Keratinocyte (primary cell): Measurements from ENCODE around the gene BAZ2B. TPM values are rescaled to one million over a fixed set of nuclear protein-coding genes. Genes with fewer than 3 reads are reported as not detected.
A peak's percentile ranks its signal among the peaks of the same experiment; 100 is the strongest.

Source experiments
- DNase-seq: peaks from one replicate; pipeline ENCODE4 v3.0.0-alpha.2; 2011; ENCODE audit warnings: low read depth, missing footprints, low spot score
- FAIRE-seq: peaks from 2 replicates; lab custom pipeline; 2011; peaks lifted over from hg19 to GRCh38; lab: Jason Lieb, UNC
- H2AFZ ChIP-seq: 2 replicates; pipeline ENCODE4 v1.6.0; 2012; ENCODE audit warnings: low read length, control low read depth, inconsistent platforms; ENCODE audit not compliant: control insufficient read depth
- H3K27ac ChIP-seq: 2 replicates; pipeline ENCODE4 v1.5.1; 2011; ENCODE audit warnings: low read length; ENCODE audit not compliant: control insufficient read depth, insufficient read depth
- H3K27me3 ChIP-seq: 3 replicates; pipeline ENCODE4 v1.6.0; 2011; ENCODE audit warnings: low read length; ENCODE audit not compliant: control insufficient read depth, insufficient read depth; ENCODE audit errors: extremely low read depth
- H3K36me3 ChIP-seq, 2 experiments: 2 replicates in 1 of 2; 3 replicates in 1 of 2; pipeline ENCODE4 v1.5.1; 2011; ENCODE audit warnings: low read length in 2 of 2, mild to moderate bottlenecking in 1 of 2; ENCODE audit not compliant: control insufficient read depth in 2 of 2, insufficient read depth in 2 of 2; ENCODE audit errors: extremely low read depth in 1 of 2
- H3K4me1 ChIP-seq: 3 replicates; pipeline ENCODE4 v1.5.1; 2011; ENCODE audit warnings: low read length; ENCODE audit not compliant: control insufficient read depth, insufficient read depth; ENCODE audit errors: extremely low read depth
- H3K4me2 ChIP-seq: 3 replicates; pipeline ENCODE4 v1.6.0; 2011; ENCODE audit warnings: low read depth, low read length; ENCODE audit not compliant: control insufficient read depth, insufficient read depth; ENCODE audit errors: extremely low read depth
- H3K4me3 ChIP-seq, 3 experiments: fragments of 200-600 bp in 1 of 3; sonication (generic) in 1 of 3; 2 replicates in 2 of 3; 3 replicates in 1 of 3; pipeline ENCODE4 v1.5.1; 2011 to 2016; ENCODE audit warnings: low read length in 3 of 3, mild to moderate bottlenecking in 3 of 3, control low read depth in 2 of 3, inconsistent platforms in 1 of 3, low read depth in 1 of 3, mixed read lengths in 1 of 3, mixed run types in 1 of 3, moderate library complexity in 1 of 3; ENCODE audit not compliant: control insufficient read depth in 2 of 3, insufficient read depth in 2 of 3; ENCODE audit errors: extremely low read depth in 1 of 3
- H3K79me2 ChIP-seq: 2 replicates; pipeline ENCODE4 v1.6.0; 2012; ENCODE audit warnings: low read length; ENCODE audit not compliant: control insufficient read depth, insufficient read depth
- H3K9ac ChIP-seq: 3 replicates; pipeline ENCODE4 v1.6.0; 2011; ENCODE audit warnings: low read length; ENCODE audit not compliant: control insufficient read depth, insufficient read depth; ENCODE audit errors: extremely low read depth
- H3K9me1 ChIP-seq: 3 replicates; pipeline ENCODE4 v1.6.0; 2011; ENCODE audit warnings: low read length; ENCODE audit not compliant: control insufficient read depth, insufficient read depth; ENCODE audit errors: extremely low read depth
- H3K9me3 ChIP-seq: 2 replicates; pipeline ENCODE4 v1.5.1; 2012; ENCODE audit warnings: low read depth, low read length; ENCODE audit not compliant: control insufficient read depth
- H4K20me1 ChIP-seq: 3 replicates; pipeline ENCODE4 v1.6.0; 2011; ENCODE audit warnings: low read length; ENCODE audit not compliant: control insufficient read depth, insufficient read depth; ENCODE audit errors: extremely low read depth
- CTCF ChIP-seq, 3 experiments: IDR thresholded peaks in 1 of 3; conservative IDR thresholded peaks in 1 of 3; optimal IDR thresholded peaks in 1 of 3; 2 replicates in 2 of 3; 3 replicates in 1 of 3; pipeline versions ENCODE3 to v1.5.1; 2011; ENCODE audit warnings: low read length in 3 of 3, mild to moderate bottlenecking in 3 of 3, moderate library complexity in 2 of 3, control low read depth in 1 of 3, inconsistent platforms in 1 of 3; ENCODE audit not compliant: insufficient read depth in 2 of 3; ENCODE audit errors: extremely low read depth in 1 of 3
- EZH2 ChIP-seq: IDR thresholded peaks from one replicate; pipeline ENCODE4 v1.6.1; 2012; ENCODE audit warnings: inconsistent platforms, mild to moderate bottlenecking, low read length, moderate library complexity
- dilution Hi-C: fragments of 300-500 bp; cut with MboI; formaldehyde crosslinking; loops from one replicate; pipeline ENCODE4 v1.7.0; 2020; ENCODE audit warnings: low sequenced_read_pairs; ENCODE audit not compliant: extremely low pct_ligation_motif_present
- polyA plus RNA-seq, 5 experiments: library from polyadenylated mRNA; depleted of rRNA in 3 of 5; stranded (reverse) in 3 of 5; stranded (forward) in 1 of 5; unstranded in 1 of 5; fragments of >200 nt; gene quantifications; 1 replicate in 1 of 5; 2 replicates in 3 of 5; 3 replicates in 1 of 5; pipeline versions ENCODE4 v1.2.1 to v1.2.3, GENCODE V29; 2011 to 2012; ENCODE audit warnings: missing spikeins in 2 of 5, low read depth in 1 of 5, low replicate concordance in 1 of 5

BAZ2B gene
- polyA plus RNA-seq, 1 donor (not counting 4 experiments of a cell fraction or from before 2014, with no cell fraction given): 27.0 TPM

- no peaks in the 10 kb centered on the region for H3K36me3 ChIP-seq
- no peaks in the 10 kb centered on the region for H3K9me3 ChIP-seq
- DNase-seq: no peak
- H3K9ac ChIP-seq: no peak overlapping the region
- dilution Hi-C loops: no loop called here
- H4K20me1 ChIP-seq: no peaks in the 10 kb centered on the region
- no peak overlapping the region for H3K27ac ChIP-seq
- no peaks in the 10 kb centered on the region for H3K79me2 ChIP-seq
- H2AFZ ChIP-seq: no peak overlapping the region
- no peak for FAIRE-seq
- H3K27me3 ChIP-seq: no peaks in the 10 kb centered on the region
- no peak overlapping the region for H3K4me2 ChIP-seq
- no peak for TF ChIP-seq EZH2
- TF ChIP-seq CTCF (optimal IDR thresholded peaks at IDR 0.05 in 1 of 3, IDR thresholded peaks at IDR 0.05 in 1 of 3, conservative IDR thresholded peaks at IDR 0.05 in 1 of 3; ENCODE audit: extremely low read depth in 1 of 3, insufficient read depth in 2 of 3, low read length in 3 of 3): no peak
- H3K9me1 ChIP-seq: no peaks in the 10 kb centered on the region
- no peak overlapping the region for H3K4me3 ChIP-seq
- no peaks in the 10 kb centered on the region for H3K4me1 ChIP-seq
Observed at GRCh38 chr2:159526433-159526832, 89.9 kb downstream of the BAZ2B start.

- Histone ChIP-seq H3K9me3 (no peaks in the 10 kb centered on the region), H3K4me1 (no peaks in the 10 kb centered on the region), H3K79me2 (no peaks in the 10 kb centered on the region), H2AFZ (no peak overlapping the region), H4K20me1 (no peaks in the 10 kb centered on the region), H3K4me2 (no peak overlapping the region), H3K9ac (no peak overlapping the region), H3K27ac (no peak overlapping the region), H3K4me3 (no peak overlapping the region), H3K27me3 (no peaks in the 10 kb centered on the region), H3K9me1 (no peaks in the 10 kb centered on the region), H3K36me3 (no peaks in the 10 kb centered on the region)
- FAIRE-seq (no peak), DNase-seq (no peak)
- dilution Hi-C loops: no loop called here
- no peak for TF ChIP-seq EZH2
Observed at GRCh38 chr2:159525012-159525411, 91.3 kb downstream of the BAZ2B start.

GRCh38 chr2:159521272-159521671 lies 95.1 kb downstream of the BAZ2B start:
- no peak overlapping the region for H3K27ac ChIP-seq
- peak; percentile 5 for FAIRE-seq
- no peaks in the 10 kb centered on the region for H4K20me1 ChIP-seq
- H3K4me1 ChIP-seq: peaks cover 4% of the 10 kb centered on the region
- H3K9ac ChIP-seq: no peak overlapping the region
- no peaks in the 10 kb centered on the region for H3K79me2 ChIP-seq
- H3K9me3 ChIP-seq: no peaks in the 10 kb centered on the region
- no peaks in the 10 kb centered on the region for H3K27me3 ChIP-seq
- H3K9me1 ChIP-seq: no peaks in the 10 kb centered on the region
- DNase-seq: no peak
- H3K4me2 ChIP-seq: no peak overlapping the region
- TF ChIP-seq EZH2: no peak
- no peak for TF ChIP-seq CTCF (optimal IDR thresholded peaks at IDR 0.05 in 1 of 3, IDR thresholded peaks at IDR 0.05 in 1 of 3, conservative IDR thresholded peaks at IDR 0.05 in 1 of 3; ENCODE audit: extremely low read depth in 1 of 3, insufficient read depth in 2 of 3, low read length in 3 of 3)
- no peak overlapping the region for H2AFZ ChIP-seq
- H3K36me3 ChIP-seq: no peaks in the 10 kb centered on the region
- H3K4me3 ChIP-seq: no peak overlapping the region
- dilution Hi-C loops: no loop called here
